Amniotic stem cell (primary cell): ENCODE measurements around the gene PHLDB3.
A peak's percentile ranks its signal among the peaks of the same experiment; 100 is the strongest.
"Not testable (repeated sequence)": the region's sequence is repeated elsewhere in the genome, so short reads cannot be mapped to it uniquely, and the experiment has no call there.

ENCODE experiments used
- DNase-seq: peaks from one replicate; lab custom pipeline; 2025; lab: John Stamatoyannopoulos, UW

PHLDB3 gene

DNA sequence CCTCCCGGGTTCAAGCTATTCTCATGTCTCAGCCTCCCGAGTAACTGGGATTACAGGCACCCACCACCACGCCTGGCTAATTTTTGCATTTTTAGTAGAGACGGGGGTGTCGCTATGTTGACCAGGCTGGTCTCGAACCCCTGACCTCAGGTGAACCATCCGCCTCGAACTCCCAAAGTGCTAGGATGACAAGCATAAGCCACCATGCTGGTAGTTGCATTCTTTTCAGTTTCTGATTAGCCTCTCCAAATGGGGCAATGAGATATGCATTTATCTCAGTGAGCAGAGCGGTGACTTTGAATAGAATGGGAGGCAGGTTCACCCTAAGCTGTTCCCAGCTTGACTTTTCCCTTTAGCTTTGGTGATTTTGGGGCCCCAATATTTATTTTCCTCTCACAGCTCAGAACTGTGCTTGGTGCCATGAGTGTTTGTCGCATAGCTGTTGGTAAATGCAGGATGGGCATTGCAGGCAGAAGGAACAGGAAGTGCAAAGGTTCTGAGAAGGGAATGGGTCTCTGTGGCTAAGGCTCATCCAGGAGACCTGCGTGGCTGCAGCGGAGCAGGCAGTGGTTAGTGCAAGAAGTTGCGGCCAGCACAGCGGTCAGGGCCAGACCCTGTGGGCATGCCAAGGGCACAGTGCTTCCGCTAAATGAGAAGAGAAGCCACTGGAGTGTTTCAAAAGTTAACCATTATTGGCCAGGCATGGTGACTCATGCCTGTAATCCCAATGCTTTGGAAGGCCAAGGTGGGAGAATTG is 59.8 kb downstream of the PHLDB3 start:
- no peak for DNase-seq

DNA sequence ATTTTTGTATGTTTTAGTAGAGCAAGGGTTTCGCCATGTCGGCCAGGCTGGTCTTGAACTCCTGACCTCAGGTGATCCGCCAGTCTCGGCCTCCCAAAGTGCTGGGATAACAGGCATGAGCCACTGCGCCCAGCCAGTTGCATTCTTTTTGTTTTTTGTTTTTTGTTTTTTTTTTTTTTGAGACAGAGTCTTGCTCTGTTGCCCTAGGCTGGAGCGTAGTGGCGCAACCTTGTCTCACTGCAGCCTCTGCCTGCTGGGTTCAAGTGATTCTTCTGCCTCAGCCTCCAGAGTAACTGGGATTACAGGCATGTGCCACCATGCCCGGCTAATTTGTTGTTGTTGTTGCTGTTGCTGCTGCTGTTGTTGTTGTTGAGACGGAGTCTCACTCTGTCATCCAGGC is 60.5 kb downstream of the PHLDB3 start:
- DNase-seq, result not testable (repeated sequence)

DNA sequence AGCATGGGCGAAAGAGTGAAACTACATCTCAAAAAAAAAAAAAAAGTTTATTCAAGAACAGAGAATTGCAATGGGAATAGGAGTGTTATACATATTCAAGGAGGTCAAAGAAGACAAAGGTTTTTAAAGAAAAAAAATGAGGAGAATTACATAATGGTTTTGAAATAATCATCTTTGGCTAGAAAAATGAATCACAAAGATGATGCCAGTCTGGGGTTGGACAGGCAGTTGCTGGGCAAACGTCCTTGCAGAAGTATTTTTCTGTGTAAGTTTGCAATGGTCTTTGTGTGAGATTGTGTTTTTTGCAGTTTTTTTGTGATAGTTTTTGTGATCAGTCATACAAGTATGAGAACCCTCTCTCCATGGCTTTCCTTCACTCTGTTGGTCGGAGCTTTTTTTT is 62.8 kb downstream of the PHLDB3 start:
- DNase-seq, result no peak

DNA sequence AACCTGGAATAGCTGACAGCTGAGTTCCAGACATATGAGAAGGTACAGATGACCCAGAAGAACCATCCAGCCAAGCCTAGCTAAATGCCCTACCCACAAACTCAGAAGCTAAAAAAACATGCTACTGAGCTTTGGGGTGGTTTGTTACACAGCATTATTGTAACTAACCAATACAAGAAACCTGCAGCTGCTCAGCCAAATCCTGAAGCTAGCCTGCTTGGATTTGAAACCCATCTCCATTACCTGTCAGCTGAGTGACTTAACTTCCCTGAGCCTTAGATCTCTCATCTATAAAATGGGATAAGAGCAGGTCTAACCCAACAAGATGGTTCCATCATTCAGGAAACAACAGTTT is 64.9 kb downstream of the PHLDB3 start:
- DNase-seq, result no peak

DNA sequence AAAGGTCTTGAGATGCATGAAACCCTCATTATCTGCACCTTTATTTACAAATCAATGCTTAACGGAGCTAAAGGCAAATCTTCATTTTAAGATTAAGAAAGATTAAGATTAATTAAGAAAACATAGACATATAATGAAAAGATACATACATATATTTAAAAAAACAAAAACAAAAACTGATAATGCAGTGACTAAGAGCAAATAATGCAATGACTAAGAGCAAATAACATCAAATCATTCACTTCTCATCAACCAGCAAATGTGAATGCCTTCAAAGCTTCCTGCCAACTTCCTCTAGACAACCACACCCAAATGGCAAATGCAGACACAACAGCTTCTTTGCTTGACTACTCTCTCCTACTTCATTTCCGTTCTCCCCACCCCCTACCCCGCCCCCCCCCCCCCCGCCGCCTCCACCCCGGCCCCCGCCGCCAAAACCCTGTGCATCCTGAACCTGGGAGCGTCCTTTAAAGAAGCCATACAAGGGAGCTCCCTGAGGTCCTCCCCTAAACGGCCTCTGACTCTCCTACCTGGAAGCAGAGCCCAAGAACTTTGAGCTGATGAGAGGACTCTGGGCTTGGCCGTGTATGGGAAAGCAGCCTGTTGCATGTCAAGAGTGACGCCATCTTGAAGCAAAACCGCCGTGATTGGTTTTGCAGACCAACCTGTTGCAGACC is 65.4 kb downstream of the PHLDB3 start:
- DNase-seq, result no peak

DNA sequence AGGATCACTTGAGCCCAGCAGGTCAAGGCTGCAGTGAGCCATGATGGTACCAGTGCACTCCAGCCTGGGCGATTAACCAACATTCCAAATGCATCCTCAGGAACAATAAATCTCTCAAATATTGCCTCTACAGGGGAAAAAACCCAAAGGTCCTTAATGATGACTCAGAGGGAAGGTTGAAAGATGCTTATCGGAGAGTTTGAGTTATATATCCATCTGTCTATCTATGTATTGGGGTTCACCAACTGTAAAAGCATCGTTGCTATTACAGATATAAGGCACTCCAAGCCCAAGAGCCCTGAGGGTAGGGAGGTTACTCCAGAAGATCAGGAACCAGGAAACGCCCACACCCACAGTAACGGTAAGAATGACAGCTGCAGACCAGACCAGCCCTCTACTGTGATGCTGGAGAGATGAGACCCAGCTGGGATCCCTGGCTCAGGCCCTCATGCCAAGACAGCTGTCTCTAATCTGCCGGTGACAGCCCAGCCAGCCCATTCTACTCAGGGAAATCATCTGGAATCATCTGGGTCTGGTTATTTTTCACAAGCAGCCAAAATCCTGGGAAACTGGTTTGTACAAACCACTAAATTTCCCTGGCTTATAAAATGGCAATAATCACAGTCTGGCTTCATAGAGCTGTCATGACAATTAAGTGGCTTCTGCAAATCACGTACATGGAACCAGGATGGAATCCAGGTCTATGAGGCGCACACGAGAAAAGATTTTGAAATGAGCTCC is 66.1 kb downstream of the PHLDB3 start:
- DNase-seq, result peak; percentile 17

DNA sequence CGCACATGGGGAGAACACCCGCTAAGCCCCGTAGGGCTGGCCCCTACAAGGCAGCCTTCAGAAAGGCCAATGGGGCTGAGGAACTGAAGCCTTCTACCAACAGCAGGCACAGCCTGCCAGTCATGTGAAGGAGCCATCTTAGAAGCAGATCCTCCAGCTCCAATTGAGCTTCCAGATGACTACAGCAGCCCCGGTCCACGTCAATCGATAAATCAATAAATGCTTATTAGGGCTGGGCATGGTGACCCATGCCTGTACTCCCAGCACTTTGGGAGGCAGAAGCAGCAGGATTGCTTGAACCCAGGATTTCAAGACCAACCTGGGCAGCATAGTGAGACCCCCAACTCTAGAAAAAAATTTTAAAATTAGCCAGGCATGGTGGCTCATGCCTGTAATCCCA is 66.8 kb downstream of the PHLDB3 start:
- DNase-seq, result no peak

DNA sequence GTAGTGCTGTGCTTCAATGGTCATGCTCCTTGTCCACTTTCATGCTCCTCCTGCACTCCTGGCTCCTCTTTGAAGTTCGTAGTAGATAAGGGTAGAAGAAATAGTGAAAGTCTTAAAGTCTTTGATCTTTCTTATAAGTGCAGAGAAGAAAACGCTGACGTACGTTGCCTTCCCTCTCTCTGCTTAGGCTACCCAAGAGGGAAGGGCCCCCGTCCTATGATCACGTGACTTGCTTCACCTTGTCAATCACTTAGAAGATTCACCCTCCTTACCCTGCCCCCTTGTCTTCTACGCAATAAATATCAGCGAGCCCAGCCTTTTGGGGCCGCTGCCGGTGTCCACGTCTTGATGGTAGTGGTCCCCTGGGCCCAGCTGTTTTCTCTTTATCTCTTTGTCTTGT is 67.3 kb downstream of the PHLDB3 start:
- not testable (repeated sequence) for DNase-seq

DNA sequence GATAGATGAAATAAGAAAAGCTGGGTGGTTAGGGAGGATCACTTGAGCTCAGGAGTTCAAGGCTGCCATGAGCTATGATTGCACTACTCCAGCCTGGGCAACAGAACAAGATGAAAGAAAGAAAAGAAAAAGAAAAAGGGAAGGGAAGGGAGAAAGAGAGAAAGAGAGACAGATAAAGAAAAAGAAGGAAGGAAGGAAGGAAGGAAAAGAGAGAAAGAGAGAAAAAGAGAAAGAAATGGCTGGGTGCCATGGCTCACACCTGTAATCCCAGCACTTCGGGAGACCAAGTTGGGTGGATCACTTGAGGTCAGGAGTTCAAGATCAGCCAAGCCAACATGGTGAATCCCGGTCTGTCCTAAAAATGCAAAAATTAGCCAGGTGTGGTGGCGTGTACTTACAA is 68.8 kb downstream of the PHLDB3 start:
- no peak for DNase-seq

DNA sequence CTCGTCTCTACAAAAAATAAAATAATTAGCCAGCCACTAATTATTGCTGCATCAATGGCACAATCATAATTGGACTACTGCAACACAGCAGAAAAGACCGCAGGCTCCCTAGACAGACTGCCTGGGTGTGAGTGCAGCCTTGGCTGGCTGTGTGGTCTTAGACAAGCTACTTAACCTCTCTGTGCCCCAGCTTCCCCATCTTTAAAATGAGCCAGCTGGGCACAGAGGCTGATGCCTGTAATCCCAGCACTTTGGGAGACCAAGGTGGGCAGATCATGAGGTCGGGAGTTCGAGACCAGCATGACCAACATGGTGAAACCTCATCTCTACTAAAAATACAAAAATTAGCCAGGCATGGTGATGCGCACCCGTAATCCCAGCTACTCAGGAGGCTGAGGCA is 70.9 kb downstream of the PHLDB3 start:
- no peak for DNase-seq

DNA sequence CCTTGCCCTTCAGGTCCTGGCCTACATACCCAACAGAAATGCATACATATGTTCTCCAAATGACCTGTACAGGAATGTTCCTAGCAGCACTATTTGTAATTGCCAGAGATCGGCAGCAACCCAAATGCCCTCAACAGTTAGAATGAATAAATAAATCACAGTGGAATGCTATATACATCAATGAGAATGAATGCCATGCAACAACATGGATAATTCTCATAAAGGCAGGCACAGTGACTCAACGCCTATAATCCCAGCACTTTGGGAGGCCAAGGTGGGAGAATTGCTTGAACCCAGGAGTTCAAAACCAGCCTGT is 71.2 kb downstream of the PHLDB3 start:
- no peak for DNase-seq

DNA sequence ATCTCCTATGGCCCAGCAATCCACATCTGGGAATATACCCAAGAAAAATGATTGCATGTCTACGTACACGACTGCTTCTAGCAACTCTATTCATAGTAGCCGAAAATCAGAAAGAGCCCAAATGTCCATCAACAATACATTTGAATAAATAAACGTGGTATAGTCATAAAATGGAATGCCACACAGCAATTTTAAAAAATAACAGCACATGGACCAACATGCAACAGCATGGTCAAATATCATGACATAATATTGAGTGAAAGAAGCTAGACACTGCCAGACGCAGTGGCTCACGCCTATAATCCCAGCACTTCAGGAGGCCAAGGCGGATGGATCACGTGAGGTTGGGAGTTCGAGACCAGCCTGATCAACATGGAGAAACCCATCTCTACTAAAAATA is 73.6 kb downstream of the PHLDB3 start:
- DNase-seq, result no peak

DNA sequence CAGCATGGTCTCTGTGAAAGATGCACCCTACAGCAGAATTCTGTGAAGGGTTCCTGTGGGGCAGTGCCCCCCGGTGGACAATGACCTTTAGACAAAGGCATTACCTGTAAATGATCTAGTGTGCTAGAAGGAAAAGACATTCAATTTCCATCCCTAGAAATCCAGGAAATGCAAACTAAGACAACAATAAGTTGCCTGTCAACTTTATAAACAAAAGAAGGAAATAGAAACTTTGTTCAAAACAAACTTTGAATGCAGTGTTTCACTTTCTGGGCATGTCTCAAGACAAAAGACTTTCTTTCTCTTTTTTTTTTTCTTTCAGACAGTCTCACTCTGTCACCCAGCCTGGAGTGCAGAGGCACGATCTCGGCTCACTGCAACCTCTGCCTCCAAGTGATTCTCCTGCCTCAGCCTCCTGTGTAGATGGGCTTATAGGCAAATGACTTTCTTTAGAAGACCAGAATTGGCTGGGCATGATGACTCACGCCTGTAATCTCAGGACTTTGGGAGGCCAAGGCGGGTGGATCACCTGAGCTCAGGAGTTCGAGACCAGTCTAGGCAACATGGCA is 74.3 kb downstream of the PHLDB3 start:
- no peak for DNase-seq

DNA sequence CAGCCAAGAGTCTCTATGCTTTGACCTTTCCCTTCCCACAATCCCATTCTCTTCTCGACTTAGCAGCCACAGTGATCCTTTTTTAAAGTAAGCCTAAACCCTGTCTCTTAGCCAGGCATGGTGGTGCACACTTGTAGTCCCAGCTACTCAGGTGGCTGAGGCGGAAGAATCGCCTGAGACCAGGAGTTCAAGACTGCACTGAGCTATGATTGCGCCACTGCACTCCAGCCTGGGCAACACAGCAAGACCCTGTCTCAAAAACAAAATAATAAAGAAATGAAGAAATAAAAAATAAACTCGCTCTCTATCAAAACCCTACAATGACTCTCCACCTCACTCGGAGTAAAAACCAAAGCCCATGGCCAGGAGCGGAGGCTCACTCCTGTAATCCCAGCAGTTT is 75.2 kb downstream of the PHLDB3 start:
- DNase-seq, result no peak

DNA sequence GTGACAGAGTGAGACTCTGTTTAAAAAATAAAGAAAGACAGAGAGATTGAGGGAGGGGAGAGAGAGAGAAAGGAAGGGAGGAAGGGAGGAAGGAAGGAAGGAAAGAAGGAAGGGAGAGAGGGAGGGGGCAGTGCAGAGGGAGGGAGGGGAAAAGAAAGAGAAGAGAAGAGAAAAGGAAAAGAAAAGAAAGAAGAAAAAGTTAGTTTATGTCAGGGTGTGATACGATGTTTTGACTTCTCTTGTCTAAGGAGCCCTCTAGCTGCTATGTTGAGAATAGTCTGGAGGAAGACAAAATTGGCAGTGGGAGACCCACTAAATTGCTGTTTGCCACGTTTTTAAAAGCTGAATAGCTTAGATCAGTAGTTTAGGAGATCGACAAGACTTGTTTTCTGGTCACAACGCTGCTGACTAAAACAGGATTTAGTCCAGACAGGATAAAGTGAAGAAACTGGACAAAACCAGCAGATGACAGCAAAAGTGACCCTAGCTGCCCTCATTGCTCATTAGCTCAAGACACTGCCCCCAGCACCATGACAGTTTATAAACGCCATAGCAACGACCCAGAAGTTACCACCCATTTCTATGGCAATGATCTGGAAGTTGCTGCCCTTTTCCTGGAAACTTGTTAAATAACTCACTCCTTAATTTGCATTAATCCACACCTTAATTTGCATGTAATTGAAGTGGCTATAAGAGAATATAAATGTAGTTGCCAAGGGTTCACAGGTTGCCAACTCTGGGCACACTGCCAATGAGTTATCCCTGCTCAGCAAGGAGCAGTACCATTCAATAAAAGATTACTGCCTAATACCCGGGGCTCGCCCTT is 78.8 kb downstream of the PHLDB3 start:
- DNase-seq, result no peak
